Measurements from ENCODE around the gene CLEC20A.

DNA sequence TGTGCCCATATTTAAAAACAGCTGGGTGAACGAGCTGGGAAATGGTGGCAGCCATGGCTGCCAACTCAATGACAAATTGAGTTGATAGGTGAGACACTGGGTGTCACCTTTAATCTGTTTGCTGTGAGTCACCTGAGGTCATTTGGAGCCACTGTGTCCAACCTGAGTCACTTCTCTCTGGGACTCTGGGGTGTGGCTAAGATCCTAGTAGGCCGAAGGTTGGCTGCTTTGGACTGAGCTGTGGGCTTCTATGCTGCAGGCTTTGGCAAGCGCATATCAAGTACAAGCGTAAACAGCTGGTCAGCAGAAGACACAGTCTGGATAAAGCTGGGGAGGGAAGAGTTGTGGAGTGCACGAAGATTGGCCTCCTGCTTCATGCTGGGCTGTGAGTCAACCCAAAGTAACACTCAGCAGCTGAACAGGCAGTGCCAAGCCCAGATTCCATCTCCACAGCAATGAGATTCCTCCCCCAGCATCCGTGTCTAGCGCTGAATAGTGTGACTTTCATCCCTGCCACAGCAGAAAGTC is 40.1 kb upstream of the CLEC20A start:
- TF ChIP-seq POLR2A (IDR thresholded peaks at IDR 0.05), result no peak
- TF ChIP-seq, protein P1, sequence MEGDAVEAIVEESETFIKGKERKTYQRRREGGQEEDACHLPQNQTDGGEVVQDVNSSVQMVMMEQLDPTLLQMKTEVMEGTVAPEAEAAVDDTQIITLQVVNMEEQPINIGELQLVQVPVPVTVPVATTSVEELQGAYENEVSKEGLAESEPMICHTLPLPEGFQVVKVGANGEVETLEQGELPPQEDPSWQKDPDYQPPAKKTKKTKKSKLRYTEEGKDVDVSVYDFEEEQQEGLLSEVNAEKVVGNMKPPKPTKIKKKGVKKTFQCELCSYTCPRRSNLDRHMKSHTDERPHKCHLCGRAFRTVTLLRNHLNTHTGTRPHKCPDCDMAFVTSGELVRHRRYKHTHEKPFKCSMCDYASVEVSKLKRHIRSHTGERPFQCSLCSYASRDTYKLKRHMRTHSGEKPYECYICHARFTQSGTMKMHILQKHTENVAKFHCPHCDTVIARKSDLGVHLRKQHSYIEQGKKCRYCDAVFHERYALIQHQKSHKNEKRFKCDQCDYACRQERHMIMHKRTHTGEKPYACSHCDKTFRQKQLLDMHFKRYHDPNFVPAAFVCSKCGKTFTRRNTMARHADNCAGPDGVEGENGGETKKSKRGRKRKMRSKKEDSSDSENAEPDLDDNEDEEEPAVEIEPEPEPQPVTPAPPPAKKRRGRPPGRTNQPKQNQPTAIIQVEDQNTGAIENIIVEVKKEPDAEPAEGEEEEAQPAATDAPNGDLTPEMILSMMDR (IDR thresholded peaks at IDR 0.05), result no peak
- TF ChIP-seq EP300 (IDR thresholded peaks at IDR 0.05), result no peak

Measured in ovary (tissue), 3 donors.